OCI-LY7 (cell line): Measurements from ENCODE around the gene CSNK2A1. TPM values are rescaled to one million over a fixed set of nuclear protein-coding genes. Genes with fewer than 3 reads are reported as not detected.

Experiments used
- BruUV-seq: library from RNA; stranded (reverse); fragments of 400-500 nt; replicated peaks from 2 replicates; lab custom pipeline; 2021; lab: Mats Ljungman, UMichigan
- CTCF ChIA-PET: fragments of 300-600 bp; sonication (Branson Sonifier 250); formaldehyde crosslinking; loops from one replicate; lab custom pipeline; 2022; ENCODE audit warnings: antibody characterized with exemption; ENCODE audit not compliant: unreplicated experiment; lab: Charles Lee
- POLR2A ChIA-PET: fragments of 300-600 bp; sonication (Branson Sonifier 250); formaldehyde crosslinking; loops from one replicate; lab custom pipeline; 2022; ENCODE audit warnings: antibody characterized with exemption; lab: Charles Lee
- DNase-seq: peaks from one replicate; pipeline ENCODE4 v3.0.0-alpha.2; 2015; ENCODE audit warnings: low spot score
- H2AFZ ChIP-seq: fragments of 200-600 bp; sonication (generic), shearing (Covaris generic); 2 replicates; pipeline ENCODE4 v1.6.1; 2014; ENCODE audit warnings: mild to moderate bottlenecking, antibody characterized with exemption, low read length, moderate library complexity
- H3K27ac ChIP-seq: fragments of 200-600 bp; sonication (generic); 2 replicates; pipeline ENCODE4 v1.5.1; 2014; ENCODE audit warnings: mixed run types, low read depth, mild to moderate bottlenecking, moderate library complexity, low read length, inconsistent platforms; ENCODE audit not compliant: poor library complexity, severe bottlenecking
- H3K36me3 ChIP-seq: fragments of 200-600 bp; sonication (generic); 2 replicates; pipeline ENCODE4 v1.6.1; 2014; ENCODE audit warnings: mild to moderate bottlenecking, antibody characterized with exemption, low read length, moderate library complexity, mixed read lengths; ENCODE audit not compliant: insufficient read depth
- H3K4me1 ChIP-seq: fragments of 200-600 bp; sonication (generic); 2 replicates; pipeline ENCODE4 v1.5.1; 2014; ENCODE audit warnings: mild to moderate bottlenecking, low read length; ENCODE audit not compliant: insufficient read depth, poor library complexity, severe bottlenecking
- H3K4me2 ChIP-seq: fragments of 200-600 bp; sonication (generic); 2 replicates; pipeline ENCODE4 v1.6.1; 2014; ENCODE audit warnings: mild to moderate bottlenecking, low read length
- H3K4me3 ChIP-seq: fragments of 200-600 bp; sonication (generic); 2 replicates; pipeline ENCODE4 v1.5.1; 2014; ENCODE audit warnings: mild to moderate bottlenecking, low read depth, low read length; ENCODE audit not compliant: poor library complexity, severe bottlenecking
- H3K79me2 ChIP-seq: fragments of 200-600 bp; sonication (generic); 2 replicates; pipeline ENCODE4 v1.6.1; 2016; ENCODE audit warnings: low read depth, mild to moderate bottlenecking, low read length, moderate library complexity, mixed read lengths; ENCODE audit not compliant: insufficient read depth
- H3K9me2 ChIP-seq: fragments of 200-600 bp; sonication (generic); 2 replicates; pipeline ENCODE4 v1.6.1; 2016; ENCODE audit warnings: mild to moderate bottlenecking, low read length, mixed read lengths; ENCODE audit not compliant: insufficient read depth
- H3K9me3 ChIP-seq: fragments of 200-600 bp; sonication (generic); 2 replicates; pipeline ENCODE4 v1.6.1; 2014; ENCODE audit warnings: mild to moderate bottlenecking, mixed run types, low read length, mixed read lengths
- H4K20me1 ChIP-seq: fragments of 200-600 bp; sonication (generic); 2 replicates; pipeline ENCODE4 v1.6.1; 2014; ENCODE audit warnings: mild to moderate bottlenecking, antibody characterized with exemption, low read length, moderate library complexity, mixed read lengths; ENCODE audit not compliant: insufficient read depth
- CTCF ChIP-seq: fragments of 200-600 bp; sonication (generic); conservative IDR thresholded peaks from 2 replicates; pipeline ENCODE4 v1.5.1; 2014; ENCODE audit warnings: mild to moderate bottlenecking, antibody characterized with exemption, low read length, moderate library complexity, mixed read lengths
- EZH2phosphoT487 ChIP-seq: fragments of 200-600 bp; sonication (generic); IDR thresholded peaks from 2 replicates; pipeline ENCODE4 v1.6.1; 2018; ENCODE audit warnings: low read depth, borderline replicate concordance, mild to moderate bottlenecking, mixed run types, antibody characterized with exemption, low read length, moderate library complexity, mixed read lengths
- intact Hi-C: fragments of 100-400 bp; cut with micrococcal nuclease; formaldehyde crosslinking; loops from one replicate; pipeline ENCODE4 v1.10.0; 2022; ENCODE audit not compliant: unreplicated experiment
- total RNA-seq, 2 experiments: library from RNA; depleted of rRNA in 1 of 2; stranded (reverse); fragments of >200 nt in 1 of 2; shearing (Covaris generic) in 1 of 2; gene quantifications; 2 replicates each; pipeline ENCODE4 v1.2.3, GENCODE V29; 2014 to 2022

CSNK2A1 gene
- total RNA-seq, 2 experiments from 2014 or later: 90.8 to 164 TPM

DNA sequence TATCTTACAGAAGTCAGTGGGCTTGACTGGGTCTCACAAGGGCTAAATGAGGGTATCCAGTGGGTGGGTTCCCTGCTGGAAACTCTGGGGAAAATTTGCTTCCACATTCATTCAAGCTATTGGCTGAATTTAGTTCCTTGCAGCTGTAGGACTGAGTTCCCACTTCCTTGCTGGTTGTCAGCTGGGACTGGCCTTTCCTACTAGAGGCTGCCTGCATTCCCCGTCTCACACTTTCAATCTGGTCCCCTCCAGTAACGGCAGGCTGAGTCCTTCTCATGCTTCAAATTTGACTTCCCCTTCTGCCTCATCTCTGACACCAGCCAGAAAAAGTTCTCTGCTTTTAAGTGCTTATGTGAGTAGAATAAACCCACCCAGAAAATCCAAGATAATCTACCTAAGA is 4.4 kb downstream of the CSNK2A1 start:
- no peak overlapping the region for H3K4me3 ChIP-seq
- H3K27ac ChIP-seq: no peak overlapping the region
- no peak for DNase-seq
- peaks cover 48% of the 10 kb centered on the region for H3K36me3 ChIP-seq
- H3K4me2 ChIP-seq: peak overlapping the region; percentile 28; the same call in 1 of the 2 replicates
- POLR2A ChIA-PET: interaction anchor here (0.9 kb wide), 1 partner anchor 23 kb away, joined by 3 read pairs; no protein-coding TSS in a partner anchor
- intact Hi-C loops: no loop called here
- CTCF ChIA-PET: no interaction called here
- H3K9me3 ChIP-seq: peaks cover 10% of the 10 kb centered on the region; the same call in 1 of the 2 replicates
- H2AFZ ChIP-seq: no peak overlapping the region
- H3K9me2 ChIP-seq: no peaks in the 10 kb centered on the region
- TF ChIP-seq CTCF: no peak
- no peak for TF ChIP-seq EZH2phosphoT487
- no TSS peak for BruUV-seq
- H4K20me1 ChIP-seq: peaks cover 50% of the 10 kb centered on the region
- H3K79me2 ChIP-seq: peaks cover 91% of the 10 kb centered on the region
- peaks cover 42% of the 10 kb centered on the region for H3K4me1 ChIP-seq

DNA sequence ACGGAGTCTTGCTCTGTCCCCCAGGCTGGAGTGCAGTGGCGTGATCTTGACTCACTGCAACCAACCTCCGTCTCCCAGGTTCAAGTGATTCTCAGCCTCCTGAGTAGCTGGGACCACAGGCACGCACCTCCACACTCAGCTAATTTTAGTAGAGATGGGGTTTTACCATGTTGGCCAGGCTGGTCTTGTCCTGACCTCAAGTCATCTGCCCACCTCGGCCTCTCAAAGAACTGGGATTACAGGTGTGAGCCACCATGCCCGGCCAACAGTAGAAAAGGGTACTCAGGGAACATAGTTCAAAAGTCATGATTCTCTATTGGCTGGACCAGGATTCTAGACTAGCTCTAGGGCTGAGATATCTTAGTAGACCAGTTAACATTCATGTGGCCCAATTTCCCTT is 5.6 kb downstream of the CSNK2A1 start:
- H3K9me2 ChIP-seq: no peaks in the 10 kb centered on the region
- no peak overlapping the region for H2AFZ ChIP-seq
- peaks cover 39% of the 10 kb centered on the region for H3K4me1 ChIP-seq
- H4K20me1 ChIP-seq: peaks cover 61% of the 10 kb centered on the region
- H3K79me2 ChIP-seq: peaks cover 99% of the 10 kb centered on the region
- CTCF ChIA-PET: no interaction called here
- POLR2A ChIA-PET: no interaction called here
- H3K36me3 ChIP-seq: peaks cover 60% of the 10 kb centered on the region
- H3K9me3 ChIP-seq: peaks cover 10% of the 10 kb centered on the region; the same call in 1 of the 2 replicates
- H3K4me3 ChIP-seq: no peak overlapping the region
- TF ChIP-seq EZH2phosphoT487 (no peak), CTCF (no peak)
- DNase-seq: no peak
- H3K4me2 ChIP-seq: no peak overlapping the region
- intact Hi-C loops: no loop called here
- no peak overlapping the region for H3K27ac ChIP-seq
- BruUV-seq: no TSS peak

DNA sequence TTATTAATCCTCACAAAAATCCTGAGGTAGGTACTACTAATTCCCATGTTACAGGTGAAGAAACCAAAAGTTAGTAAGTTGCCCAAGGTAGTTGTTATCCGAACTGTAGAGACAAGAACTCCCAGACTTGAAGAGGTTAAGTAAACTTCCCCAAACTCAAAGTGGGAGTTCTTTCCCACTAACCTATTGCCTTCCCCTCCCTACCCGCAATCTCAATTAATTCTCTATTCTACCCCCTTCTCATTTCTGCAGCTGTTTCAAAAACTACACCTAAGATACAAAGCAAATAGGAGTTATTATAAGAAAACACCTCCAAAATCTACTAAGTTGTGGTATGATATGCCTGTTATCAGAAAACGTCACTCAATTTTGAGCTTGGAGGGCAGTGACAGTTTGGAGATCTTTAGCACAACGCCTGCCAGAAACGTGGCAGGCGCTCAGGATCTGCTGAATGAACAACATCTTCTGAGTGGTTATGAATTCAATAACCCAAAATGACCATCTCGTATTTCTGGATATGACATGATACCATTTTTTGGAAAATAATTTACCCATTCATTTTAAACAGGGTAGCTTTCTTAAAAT is 7.1 kb downstream of the CSNK2A1 start:
- Histone ChIP-seq H3K36me3 (peaks cover 64% of the 10 kb centered on the region), H3K4me2 (peak overlapping the region; percentile 2; the same call in 1 of the 2 replicates), H3K9me2 (no peaks in the 10 kb centered on the region), H4K20me1 (peaks cover 62% of the 10 kb centered on the region), H2AFZ (no peak overlapping the region), H3K4me3 (no peak overlapping the region), H3K79me2 (peaks cover 99% of the 10 kb centered on the region), H3K27ac (no peak overlapping the region), H3K4me1 (peaks cover 30% of the 10 kb centered on the region), H3K9me3 (peaks cover 10% of the 10 kb centered on the region; the same call in 1 of the 2 replicates)
- no peak for DNase-seq
- ChIA-PET CTCF (no interaction called here), POLR2A (no interaction called here)
- no TSS peak for BruUV-seq
- TF ChIP-seq EZH2phosphoT487 (no peak), CTCF (no peak)
- intact Hi-C loops: no loop called here
